Loucy (cell line): ENCODE data around the gene TRAPPC12.

Experiments
- H2AFZ ChIP-seq: fragments of 200-600 bp; sonication (generic); 2 replicates; pipeline ENCODE4 v1.6.0; 2016; ENCODE audit warnings: antibody characterized with exemption, mild to moderate bottlenecking, low read length, moderate library complexity
- H3F3A ChIP-seq: fragments of 200-600 bp; 2 replicates; pipeline ENCODE4 v1.6.0; 2016; ENCODE audit warnings: antibody characterized with exemption, low read depth, mild to moderate bottlenecking
- H3K27me3 ChIP-seq: fragments of 200-600 bp; sonication (generic); 2 replicates; pipeline ENCODE4 v1.6.1; 2014; ENCODE audit warnings: low read length, mild to moderate bottlenecking; ENCODE audit not compliant: insufficient read depth, poor library complexity, severe bottlenecking
- H3K36me3 ChIP-seq: fragments of 200-600 bp; sonication (generic); 2 replicates; pipeline ENCODE4 v1.6.1; 2016; ENCODE audit warnings: low read length; ENCODE audit not compliant: insufficient read depth
- H3K4me1 ChIP-seq: fragments of 200-600 bp; sonication (generic); 2 replicates; pipeline ENCODE4 v1.5.1; 2014; ENCODE audit warnings: low read length, mild to moderate bottlenecking; ENCODE audit not compliant: insufficient read depth, poor library complexity, severe bottlenecking
- H3K4me2 ChIP-seq: fragments of 200-600 bp; sonication (generic); 2 replicates; pipeline ENCODE4 v1.6.0; 2014; ENCODE audit warnings: antibody characterized with exemption, low read length, low read depth, mild to moderate bottlenecking; ENCODE audit not compliant: poor library complexity, severe bottlenecking
- H3K4me3 ChIP-seq: fragments of 200-600 bp; sonication (generic); 2 replicates; pipeline ENCODE4 v1.5.1; 2014; ENCODE audit warnings: low read length, mild to moderate bottlenecking, mixed read lengths; ENCODE audit not compliant: poor library complexity, severe bottlenecking
- H3K79me2 ChIP-seq: fragments of 200-600 bp; sonication (generic); 2 replicates; pipeline ENCODE4 v1.6.1; 2014; ENCODE audit warnings: low read length; ENCODE audit not compliant: insufficient read depth
- H3K9ac ChIP-seq: fragments of 200-600 bp; sonication (generic); 2 replicates; pipeline ENCODE4 v1.6.0; 2014; ENCODE audit warnings: mild to moderate bottlenecking, low read depth, low read length, moderate library complexity; ENCODE audit not compliant: poor library complexity, severe bottlenecking
- H3K9me2 ChIP-seq: fragments of 200-600 bp; sonication (generic); replicated peaks from 2 replicates; pipeline ENCODE4 v1.6.1; 2016; ENCODE audit warnings: low read depth, low read length, mixed read lengths
- H3K9me3 ChIP-seq: fragments of 200-600 bp; sonication (generic); 2 replicates; pipeline ENCODE4 v1.6.1; 2014; ENCODE audit warnings: mild to moderate bottlenecking, antibody characterized with exemption, low read length, low read depth; ENCODE audit not compliant: insufficient read depth
- H4K20me1 ChIP-seq: fragments of 200-600 bp; sonication (generic); 2 replicates; pipeline ENCODE4 v1.6.0; 2014; ENCODE audit warnings: antibody characterized with exemption, low read length, mild to moderate bottlenecking; ENCODE audit not compliant: insufficient read depth, poor library complexity, severe bottlenecking
- CTCF ChIP-seq: fragments of 200-600 bp; sonication (generic); conservative IDR thresholded peaks from 2 replicates; pipeline ENCODE4 v1.5.1; 2014; ENCODE audit warnings: mild to moderate bottlenecking, antibody characterized with exemption, low read length
- EZH2phosphoT487 ChIP-seq: fragments of 200-600 bp; IDR thresholded peaks from 2 replicates; pipeline ENCODE4 v1.6.1; 2018; ENCODE audit warnings: antibody characterized with exemption, mild to moderate bottlenecking, moderate library complexity, borderline replicate concordance

The TRAPPC12 gene

GRCh38 chr2:3460831-3461800, 81.6 kb downstream of the TRAPPC12 start:
- H3K9ac ChIP-seq, result no peak overlapping the region
- TF ChIP-seq CTCF (no peak), EZH2phosphoT487 (no peak)
- H3K4me2 ChIP-seq, result no peak overlapping the region
- H4K20me1 ChIP-seq, result no peaks in the 10 kb centered on the region
- no peaks in the 10 kb centered on the region for H3K79me2 ChIP-seq
- no peak overlapping the region for H3K4me3 ChIP-seq
- H2AFZ ChIP-seq, result no peak overlapping the region
- H3F3A ChIP-seq, result no peaks in the 10 kb centered on the region
- H3K9me3 ChIP-seq, result no peaks in the 10 kb centered on the region
- H3K9me2 ChIP-seq, result no peaks in the 10 kb centered on the region
- no peaks in the 10 kb centered on the region for H3K4me1 ChIP-seq
- no peaks in the 10 kb centered on the region for H3K27me3 ChIP-seq
- peaks cover 23% of the 10 kb centered on the region; the same call in 1 of the 2 replicates for H3K36me3 ChIP-seq

- no peak overlapping the region for H3K4me2 ChIP-seq
- H3K9me2 ChIP-seq, result no peaks in the 10 kb centered on the region
- no peaks in the 10 kb centered on the region for H3K4me1 ChIP-seq
- H3K9ac ChIP-seq, result no peak overlapping the region
- H4K20me1 ChIP-seq, result no peaks in the 10 kb centered on the region
- H3F3A ChIP-seq, result no peaks in the 10 kb centered on the region
- H3K36me3 ChIP-seq, result peaks cover 16% of the 10 kb centered on the region; the same call in 1 of the 2 replicates
- H3K4me3 ChIP-seq, result no peak overlapping the region
- no peaks in the 10 kb centered on the region for H3K9me3 ChIP-seq
- no peaks in the 10 kb centered on the region for H3K27me3 ChIP-seq
- H2AFZ ChIP-seq, result no peak overlapping the region
- no peaks in the 10 kb centered on the region for H3K79me2 ChIP-seq
- TF ChIP-seq EZH2phosphoT487 (no peak), CTCF (peak; percentile 88)
These were observed 82.5 kb downstream of the TRAPPC12 start for GRCh38 chr2:3461801-3462492.

- H3K36me3 ChIP-seq, result peaks cover 15% of the 10 kb centered on the region; the same call in 1 of the 2 replicates
- no peaks in the 10 kb centered on the region for H3K79me2 ChIP-seq
- no peak overlapping the region for H3K4me3 ChIP-seq
- H3K27me3 ChIP-seq, result no peaks in the 10 kb centered on the region
- H3K9me3 ChIP-seq, result no peaks in the 10 kb centered on the region
- no peaks in the 10 kb centered on the region for H4K20me1 ChIP-seq
- no peak overlapping the region for H3K4me2 ChIP-seq
- H3K9ac ChIP-seq, result no peak overlapping the region
- H3K9me2 ChIP-seq, result no peaks in the 10 kb centered on the region
- no peak for TF ChIP-seq EZH2phosphoT487
- no peak for TF ChIP-seq CTCF
- no peaks in the 10 kb centered on the region for H3F3A ChIP-seq
- no peaks in the 10 kb centered on the region for H3K4me1 ChIP-seq
- H2AFZ ChIP-seq, result no peak overlapping the region
These were observed 83.1 kb downstream of the TRAPPC12 start for GRCh38 chr2:3462493-3463104.
